Activated CD8-positive, alpha-beta memory T cell treated with anti-CD3 and anti-CD28 coated beads, Interleukin-2, amount 50 U/mL, for 24 hours (primary cell): ENCODE data around the gene MAD1L1.

Source experiments
- DNase-seq: peaks from one replicate; pipeline ENCODE4 v3.0.0-alpha.2; 2020; ENCODE audit errors: extremely low read depth

MAD1L1 gene

GRCh38 chr7:2030475-2031450 lies 202.0 kb downstream of the MAD1L1 start:
- DNase-seq, result no peak

GRCh38 chr7:2029936-2030335 lies 202.8 kb downstream of the MAD1L1 start:
- DNase-seq, result no peak

- no peak for DNase-seq
Observed at GRCh38 chr7:2029211-2029905, 203.4 kb downstream of the MAD1L1 start.

- no peak for DNase-seq
Observed at GRCh38 chr7:2028733-2029132, 204.0 kb downstream of the MAD1L1 start.

GRCh38 chr7:2025188-2025587 lies 207.6 kb downstream of the MAD1L1 start:
- no peak for DNase-seq

- no peak for DNase-seq
Observed at GRCh38 chr7:2024567-2024918, 208.2 kb downstream of the MAD1L1 start.

- DNase-seq, result no peak
Observed at GRCh38 chr7:2023877-2024566, 208.7 kb downstream of the MAD1L1 start.

GRCh38 chr7:2022737-2023250 lies 210.0 kb downstream of the MAD1L1 start:
- no peak for DNase-seq

- DNase-seq, result no peak
Observed at GRCh38 chr7:2022021-2022409, 210.7 kb downstream of the MAD1L1 start.

- DNase-seq, result no peak
Observed at GRCh38 chr7:2019711-2020511, 212.8 kb downstream of the MAD1L1 start.

GRCh38 chr7:2019461-2019710 lies 213.4 kb downstream of the MAD1L1 start:
- no peak for DNase-seq

GRCh38 chr7:2018569-2019460 lies 213.9 kb downstream of the MAD1L1 start:
- DNase-seq, result no peak

- no peak for DNase-seq
Observed at GRCh38 chr7:2017914-2018568, 214.7 kb downstream of the MAD1L1 start.

GRCh38 chr7:2017481-2017891 lies 215.3 kb downstream of the MAD1L1 start:
- no peak for DNase-seq

GRCh38 chr7:2016761-2017480 lies 215.8 kb downstream of the MAD1L1 start:
- DNase-seq, result no peak

GRCh38 chr7:2016021-2016631 lies 216.6 kb downstream of the MAD1L1 start:
- DNase-seq, result no peak

GRCh38 chr7:2015251-2015871 lies 217.4 kb downstream of the MAD1L1 start:
- no peak for DNase-seq

- DNase-seq, result no peak
Observed at GRCh38 chr7:2014391-2015241, 218.1 kb downstream of the MAD1L1 start.
